GM12864 (cell line): ENCODE measurements around the gene PTPRR.
A peak's percentile ranks its signal among the peaks of the same experiment; 100 is the strongest.

ENCODE experiments used
- DNase-seq: peaks from one replicate; pipeline ENCODE4 v3.0.0-alpha.2; 2011; ENCODE audit warnings: low read depth
- H3K4me3 ChIP-seq: 2 replicates; pipeline ENCODE4 v1.5.1; 2011; ENCODE audit warnings: mild to moderate bottlenecking, low read depth, low read length, control low read depth
- CTCF ChIP-seq: IDR thresholded peaks from 2 replicates; pipeline ENCODE4 v1.5.1; 2011; ENCODE audit warnings: low read depth, mild to moderate bottlenecking, moderate library complexity, low read length, control low read depth, inconsistent platforms; ENCODE audit errors: missing control alignments

Gene PTPRR

GRCh38 chr12:70711831-70712230, 208.7 kb downstream of the PTPRR start:
- H3K4me3 ChIP-seq = no peak overlapping the region
- DNase-seq = no peak
- TF ChIP-seq CTCF = no peak

GRCh38 chr12:70709022-70709421, 211.5 kb downstream of the PTPRR start:
- TF ChIP-seq CTCF = no peak

GRCh38 chr12:70706611-70707010, 213.9 kb downstream of the PTPRR start:
- TF ChIP-seq CTCF = no peak
- H3K4me3 ChIP-seq = no peak overlapping the region
- DNase-seq = no peak

More at GRCh38 chr12:70709022-70709421, 211.5 kb downstream of the PTPRR start:
- DNase-seq = no peak
- H3K4me3 ChIP-seq = no peak overlapping the region

DNA sequence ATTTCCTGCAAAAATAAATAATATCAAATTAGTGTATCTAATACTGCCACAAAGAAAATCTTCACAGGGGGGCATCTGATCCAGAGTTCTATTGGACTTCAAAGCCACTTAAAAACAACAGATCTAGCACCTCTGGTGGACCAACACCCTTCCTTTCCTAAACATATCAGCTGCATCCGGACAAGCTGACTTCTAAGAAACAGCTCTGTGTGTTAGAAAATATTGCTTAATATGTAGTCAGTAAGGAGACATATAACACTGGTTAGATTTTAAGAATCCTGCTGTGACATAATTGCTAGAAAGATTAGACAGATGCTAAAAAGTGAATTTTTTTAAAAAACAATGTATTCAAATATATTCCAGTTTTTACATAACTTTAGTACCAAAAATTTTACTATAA, 222.2 kb downstream of the PTPRR start:
- TF ChIP-seq CTCF = no peak
- no peak overlapping the region for H3K4me3 ChIP-seq
- DNase-seq = no peak

DNA sequence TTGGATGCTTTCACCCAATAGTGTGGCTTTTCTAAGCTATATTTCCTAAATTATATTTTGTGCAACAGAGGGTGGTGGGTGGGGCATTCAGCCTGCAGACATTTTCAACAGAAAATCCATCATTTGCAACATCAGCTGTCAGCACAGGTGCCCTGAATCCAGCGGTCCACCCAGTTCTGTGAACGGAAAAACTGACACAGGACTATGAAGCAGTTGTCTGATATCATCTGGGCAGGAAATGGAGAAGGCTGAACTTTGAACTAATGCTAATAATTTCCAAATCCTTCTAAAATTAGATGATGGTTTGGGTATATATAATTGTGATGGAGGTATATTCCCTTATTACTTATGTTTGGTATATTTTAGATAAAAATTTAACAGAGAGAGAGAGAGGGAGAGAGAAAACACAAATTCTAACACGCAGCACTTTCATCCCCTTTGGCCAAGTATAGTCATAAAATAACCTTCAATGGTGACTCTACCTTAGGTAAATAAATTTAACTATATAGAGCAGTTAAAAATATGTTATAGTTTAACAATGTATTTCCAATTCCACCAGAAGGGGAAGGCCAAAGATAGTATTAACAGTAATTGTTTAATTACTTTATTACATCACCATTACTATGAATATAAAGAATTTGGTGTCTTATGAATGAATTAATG, 225.0 kb downstream of the PTPRR start:
- no peak for DNase-seq
- H3K4me3 ChIP-seq = no peak overlapping the region
- TF ChIP-seq CTCF = no peak

DNA sequence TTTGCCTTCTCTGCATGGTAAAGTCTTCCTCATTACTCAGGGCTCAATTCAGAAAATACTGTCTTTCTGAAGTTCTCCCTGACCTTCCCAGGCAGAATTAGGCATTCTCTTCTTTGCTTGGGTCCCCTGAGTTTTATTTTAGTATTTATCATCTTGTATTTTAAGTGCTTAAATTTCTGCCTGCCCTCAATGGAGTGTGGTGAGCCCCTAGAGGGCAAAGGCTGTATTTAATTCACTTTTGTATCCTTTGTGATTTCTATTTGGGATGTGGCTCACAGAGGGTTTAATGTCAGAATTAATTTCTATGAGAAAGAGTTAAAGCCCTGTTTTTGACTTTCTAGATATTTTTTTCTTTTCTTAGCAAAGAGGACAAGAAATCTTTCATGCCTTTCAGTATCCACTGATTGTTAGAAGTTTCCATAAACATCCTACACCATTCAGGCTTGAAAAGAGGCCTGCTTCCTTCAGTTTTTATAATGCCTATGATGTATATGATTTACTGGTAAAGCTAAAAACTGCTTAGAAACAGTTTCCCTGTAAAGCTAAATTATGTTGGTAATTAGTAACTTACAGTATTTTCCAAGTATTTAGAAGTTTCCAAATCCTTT, 227.8 kb downstream of the PTPRR start:
- no peak for DNase-seq
- TF ChIP-seq CTCF = peak; percentile 22
- no peak overlapping the region for H3K4me3 ChIP-seq

DNA sequence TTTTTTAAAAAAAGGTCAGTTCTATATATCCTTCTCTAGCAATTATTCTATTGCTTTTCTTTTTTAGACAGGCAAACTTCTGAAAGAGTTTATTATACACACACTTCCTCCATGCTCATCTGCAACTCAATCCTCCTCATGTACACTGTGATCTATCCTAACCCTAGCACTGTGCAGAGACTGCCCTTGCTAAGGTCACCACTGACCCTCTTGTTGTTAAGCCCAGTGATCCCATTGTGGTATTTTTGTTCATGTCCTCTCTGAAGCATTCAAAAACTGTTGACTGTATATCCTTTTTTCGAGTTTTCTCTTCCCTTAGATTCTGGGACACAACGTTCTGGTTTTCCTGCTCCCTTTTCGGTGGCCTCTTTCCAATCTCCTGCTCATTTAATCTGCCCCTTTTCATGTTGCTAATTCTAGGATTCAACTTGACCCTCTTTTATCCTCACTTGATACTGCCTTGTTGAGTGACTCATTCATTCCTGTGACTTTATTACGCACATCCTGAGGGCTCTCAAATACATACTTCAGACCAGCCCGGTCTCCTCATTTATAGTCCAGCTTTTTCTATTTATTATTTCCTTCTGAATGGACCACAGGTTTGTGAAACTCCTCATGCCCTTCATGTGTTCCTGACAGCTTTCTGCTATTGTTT, 229.4 kb downstream of the PTPRR start:
- DNase-seq = no peak
- no peak overlapping the region for H3K4me3 ChIP-seq
- no peak for TF ChIP-seq CTCF
